HepG2 (cell line): Measurements from ENCODE around the gene PLD4.

Source experiments
- CCAR2 ChIP-seq: fragments of 200-400 bp; formaldehyde crosslinking; optimal IDR thresholded peaks from 2 replicates; pipeline ENCODE3; 2018; ENCODE audit warnings: low read depth, mild to moderate bottlenecking, low read length, moderate library complexity
- EZH2 ChIP-seq: conservative IDR thresholded peaks from 2 replicates; pipeline ENCODE4 v1.6.1; 2012; ENCODE audit warnings: mild to moderate bottlenecking, low read depth, low read length, moderate library complexity
- PHB2 ChIP-seq: fragments of 450-650 bp; IDR thresholded peaks from 2 replicates; pipeline ENCODE4 v1.6.1; 2018; ENCODE audit not compliant: partially characterized antibody
- POLR2A ChIP-seq, 2 experiments: IDR thresholded peaks; 2 replicates each; pipeline ENCODE4 v1.6.1; 2011; ENCODE audit warnings: low read depth in 2 of 2, low read length in 2 of 2, mild to moderate bottlenecking in 1 of 2, moderate library complexity in 1 of 2; ENCODE audit not compliant: insufficient read depth in 1 of 2
- TMF1 ChIP-seq: sonication (generic); formaldehyde crosslinking; IDR thresholded peaks from 2 replicates; pipeline ENCODE4 v1.8.1; 2022; ENCODE audit warnings: low read depth, missing genetic modification reagents
- TF ChIP-seq, protein P1 (sequence below): sonication (generic); formaldehyde crosslinking; IDR thresholded peaks from 2 replicates; pipeline ENCODE4 v1.5.0; 2020; ENCODE audit warnings: mild to moderate bottlenecking, missing genetic modification reagents, moderate library complexity

DNA sequence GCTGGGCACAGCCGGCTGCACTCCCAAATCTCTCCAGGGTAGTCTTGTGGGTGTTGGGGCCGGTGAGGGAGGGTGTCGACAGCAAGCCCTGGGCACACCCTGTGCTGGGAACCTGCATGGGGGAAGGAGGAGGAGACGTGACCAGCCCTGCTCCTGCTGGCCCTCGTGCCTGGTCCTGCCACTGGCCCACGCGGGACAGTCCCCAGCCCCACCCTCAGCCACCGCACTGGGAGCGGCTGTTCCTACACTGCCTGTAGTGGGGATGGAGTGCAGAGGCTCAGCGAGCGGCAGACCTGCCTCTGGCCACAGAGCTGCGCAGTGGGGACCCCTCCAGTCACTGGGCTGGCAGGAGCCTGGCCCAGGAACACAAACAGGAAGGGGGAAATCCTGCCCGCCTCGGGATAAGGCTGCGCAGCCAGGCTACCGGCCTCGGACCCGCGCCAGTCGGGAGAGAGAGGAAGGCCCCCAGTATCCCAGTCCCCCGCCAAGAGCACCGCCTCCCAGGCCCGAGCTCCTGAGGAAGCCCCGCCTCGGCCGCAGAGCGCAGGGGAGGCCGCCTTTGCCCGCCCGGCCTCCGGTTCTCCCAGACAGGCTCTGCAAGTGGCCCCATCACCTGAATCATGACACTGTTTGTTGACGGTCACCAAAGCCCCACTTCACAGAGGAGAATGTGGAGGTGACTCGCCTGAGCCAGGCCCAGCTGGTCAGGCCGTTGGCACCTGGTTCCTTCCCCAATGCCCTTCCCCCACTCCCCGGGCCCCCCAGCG lies 42.9 kb downstream of the PLD4 start:
- TF ChIP-seq EZH2 (no peak), TMF1 (CRISPR knock-in tag) (no peak), PHB2 (no peak), CCAR2 (no peak), POLR2A (IDR thresholded peaks at IDR 0.05; ENCODE audit: insufficient read depth in 1 of 2, low read depth in 2 of 2, low read length in 2 of 2) (no peak)
- TF ChIP-seq, protein P1, sequence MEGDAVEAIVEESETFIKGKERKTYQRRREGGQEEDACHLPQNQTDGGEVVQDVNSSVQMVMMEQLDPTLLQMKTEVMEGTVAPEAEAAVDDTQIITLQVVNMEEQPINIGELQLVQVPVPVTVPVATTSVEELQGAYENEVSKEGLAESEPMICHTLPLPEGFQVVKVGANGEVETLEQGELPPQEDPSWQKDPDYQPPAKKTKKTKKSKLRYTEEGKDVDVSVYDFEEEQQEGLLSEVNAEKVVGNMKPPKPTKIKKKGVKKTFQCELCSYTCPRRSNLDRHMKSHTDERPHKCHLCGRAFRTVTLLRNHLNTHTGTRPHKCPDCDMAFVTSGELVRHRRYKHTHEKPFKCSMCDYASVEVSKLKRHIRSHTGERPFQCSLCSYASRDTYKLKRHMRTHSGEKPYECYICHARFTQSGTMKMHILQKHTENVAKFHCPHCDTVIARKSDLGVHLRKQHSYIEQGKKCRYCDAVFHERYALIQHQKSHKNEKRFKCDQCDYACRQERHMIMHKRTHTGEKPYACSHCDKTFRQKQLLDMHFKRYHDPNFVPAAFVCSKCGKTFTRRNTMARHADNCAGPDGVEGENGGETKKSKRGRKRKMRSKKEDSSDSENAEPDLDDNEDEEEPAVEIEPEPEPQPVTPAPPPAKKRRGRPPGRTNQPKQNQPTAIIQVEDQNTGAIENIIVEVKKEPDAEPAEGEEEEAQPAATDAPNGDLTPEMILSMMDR: no peak
